ENCODE measurements around the gene TUFT1. TPM values are rescaled to one million over a fixed set of nuclear protein-coding genes. Genes with fewer than 3 reads are reported as not detected.

Gene TUFT1
- total and polyA plus RNA-seq, 9 of the 15 experiments (the other 6 are each of a cell fraction or from before 2014, with no cell fraction given) = 0.54 to 2.0 (median 1.7) TPM

DNA sequence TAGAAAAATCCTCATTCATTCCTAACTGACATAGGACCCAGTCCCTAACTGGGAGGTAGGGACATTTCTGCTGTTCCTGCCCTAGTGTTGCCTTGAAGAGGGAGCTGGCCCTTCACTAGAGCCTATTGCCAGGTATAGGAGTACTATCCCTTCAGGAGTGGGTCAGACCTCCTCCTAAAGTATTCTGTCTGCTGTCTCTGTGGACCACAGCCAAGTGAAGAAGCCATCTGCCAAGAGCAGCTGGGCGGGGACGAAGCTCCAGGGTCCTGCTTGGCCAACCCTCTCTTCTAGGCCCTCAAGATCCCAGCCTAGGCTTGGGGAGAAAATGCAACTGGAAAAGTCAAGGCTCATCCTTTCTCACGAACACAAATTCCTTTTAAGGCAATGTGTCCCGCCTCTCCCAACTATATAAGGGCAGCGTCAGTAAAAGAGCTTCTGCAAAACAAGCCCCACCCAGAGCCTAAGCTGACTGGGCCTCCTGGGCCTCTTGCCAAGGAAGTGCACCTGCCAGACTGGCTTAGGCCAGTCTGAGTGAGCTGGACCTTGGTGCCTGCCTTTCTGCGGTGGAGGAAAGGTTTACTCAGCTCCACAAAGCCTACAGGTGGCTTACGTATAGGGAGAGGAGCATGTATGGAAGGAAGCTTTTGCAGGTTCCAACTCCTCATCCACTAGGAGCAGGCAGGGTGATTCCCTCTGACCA, 638 bp upstream of the TUFT1 start (continued):
- TF ChIP-seq RFX7 (CRISPR knock-in tag; IDR thresholded peaks at IDR 0.05) (no peak), PPARD (CRISPR knock-in tag; IDR thresholded peaks at IDR 0.05) (no peak), GTF2E2 (tag; IDR thresholded peaks at IDR 0.05) (no peak), RNF2 (IDR thresholded peaks at IDR 0.05) (no peak)
- TF ChIP-seq, protein P1, sequence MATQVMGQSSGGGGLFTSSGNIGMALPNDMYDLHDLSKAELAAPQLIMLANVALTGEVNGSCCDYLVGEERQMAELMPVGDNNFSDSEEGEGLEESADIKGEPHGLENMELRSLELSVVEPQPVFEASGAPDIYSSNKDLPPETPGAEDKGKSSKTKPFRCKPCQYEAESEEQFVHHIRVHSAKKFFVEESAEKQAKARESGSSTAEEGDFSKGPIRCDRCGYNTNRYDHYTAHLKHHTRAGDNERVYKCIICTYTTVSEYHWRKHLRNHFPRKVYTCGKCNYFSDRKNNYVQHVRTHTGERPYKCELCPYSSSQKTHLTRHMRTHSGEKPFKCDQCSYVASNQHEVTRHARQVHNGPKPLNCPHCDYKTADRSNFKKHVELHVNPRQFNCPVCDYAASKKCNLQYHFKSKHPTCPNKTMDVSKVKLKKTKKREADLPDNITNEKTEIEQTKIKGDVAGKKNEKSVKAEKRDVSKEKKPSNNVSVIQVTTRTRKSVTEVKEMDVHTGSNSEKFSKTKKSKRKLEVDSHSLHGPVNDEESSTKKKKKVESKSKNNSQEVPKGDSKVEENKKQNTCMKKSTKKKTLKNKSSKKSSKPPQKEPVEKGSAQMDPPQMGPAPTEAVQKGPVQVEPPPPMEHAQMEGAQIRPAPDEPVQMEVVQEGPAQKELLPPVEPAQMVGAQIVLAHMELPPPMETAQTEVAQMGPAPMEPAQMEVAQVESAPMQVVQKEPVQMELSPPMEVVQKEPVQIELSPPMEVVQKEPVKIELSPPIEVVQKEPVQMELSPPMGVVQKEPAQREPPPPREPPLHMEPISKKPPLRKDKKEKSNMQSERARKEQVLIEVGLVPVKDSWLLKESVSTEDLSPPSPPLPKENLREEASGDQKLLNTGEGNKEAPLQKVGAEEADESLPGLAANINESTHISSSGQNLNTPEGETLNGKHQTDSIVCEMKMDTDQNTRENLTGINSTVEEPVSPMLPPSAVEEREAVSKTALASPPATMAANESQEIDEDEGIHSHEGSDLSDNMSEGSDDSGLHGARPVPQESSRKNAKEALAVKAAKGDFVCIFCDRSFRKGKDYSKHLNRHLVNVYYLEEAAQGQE (IDR thresholded peaks at IDR 0.05; ENCODE audit: borderline replicate concordance) = peak; percentile 99
- TF ChIP-seq, protein P1 (CRISPR knock-in tag; IDR thresholded peaks at IDR 0.05; ENCODE audit: low read depth) = no peak
- TF ChIP-seq, protein P2, sequence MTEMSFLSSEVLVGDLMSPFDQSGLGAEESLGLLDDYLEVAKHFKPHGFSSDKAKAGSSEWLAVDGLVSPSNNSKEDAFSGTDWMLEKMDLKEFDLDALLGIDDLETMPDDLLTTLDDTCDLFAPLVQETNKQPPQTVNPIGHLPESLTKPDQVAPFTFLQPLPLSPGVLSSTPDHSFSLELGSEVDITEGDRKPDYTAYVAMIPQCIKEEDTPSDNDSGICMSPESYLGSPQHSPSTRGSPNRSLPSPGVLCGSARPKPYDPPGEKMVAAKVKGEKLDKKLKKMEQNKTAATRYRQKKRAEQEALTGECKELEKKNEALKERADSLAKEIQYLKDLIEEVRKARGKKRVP (CRISPR knock-in tag; IDR thresholded peaks at IDR 0.05) = no peak
- TF ChIP-seq, protein P3, sequence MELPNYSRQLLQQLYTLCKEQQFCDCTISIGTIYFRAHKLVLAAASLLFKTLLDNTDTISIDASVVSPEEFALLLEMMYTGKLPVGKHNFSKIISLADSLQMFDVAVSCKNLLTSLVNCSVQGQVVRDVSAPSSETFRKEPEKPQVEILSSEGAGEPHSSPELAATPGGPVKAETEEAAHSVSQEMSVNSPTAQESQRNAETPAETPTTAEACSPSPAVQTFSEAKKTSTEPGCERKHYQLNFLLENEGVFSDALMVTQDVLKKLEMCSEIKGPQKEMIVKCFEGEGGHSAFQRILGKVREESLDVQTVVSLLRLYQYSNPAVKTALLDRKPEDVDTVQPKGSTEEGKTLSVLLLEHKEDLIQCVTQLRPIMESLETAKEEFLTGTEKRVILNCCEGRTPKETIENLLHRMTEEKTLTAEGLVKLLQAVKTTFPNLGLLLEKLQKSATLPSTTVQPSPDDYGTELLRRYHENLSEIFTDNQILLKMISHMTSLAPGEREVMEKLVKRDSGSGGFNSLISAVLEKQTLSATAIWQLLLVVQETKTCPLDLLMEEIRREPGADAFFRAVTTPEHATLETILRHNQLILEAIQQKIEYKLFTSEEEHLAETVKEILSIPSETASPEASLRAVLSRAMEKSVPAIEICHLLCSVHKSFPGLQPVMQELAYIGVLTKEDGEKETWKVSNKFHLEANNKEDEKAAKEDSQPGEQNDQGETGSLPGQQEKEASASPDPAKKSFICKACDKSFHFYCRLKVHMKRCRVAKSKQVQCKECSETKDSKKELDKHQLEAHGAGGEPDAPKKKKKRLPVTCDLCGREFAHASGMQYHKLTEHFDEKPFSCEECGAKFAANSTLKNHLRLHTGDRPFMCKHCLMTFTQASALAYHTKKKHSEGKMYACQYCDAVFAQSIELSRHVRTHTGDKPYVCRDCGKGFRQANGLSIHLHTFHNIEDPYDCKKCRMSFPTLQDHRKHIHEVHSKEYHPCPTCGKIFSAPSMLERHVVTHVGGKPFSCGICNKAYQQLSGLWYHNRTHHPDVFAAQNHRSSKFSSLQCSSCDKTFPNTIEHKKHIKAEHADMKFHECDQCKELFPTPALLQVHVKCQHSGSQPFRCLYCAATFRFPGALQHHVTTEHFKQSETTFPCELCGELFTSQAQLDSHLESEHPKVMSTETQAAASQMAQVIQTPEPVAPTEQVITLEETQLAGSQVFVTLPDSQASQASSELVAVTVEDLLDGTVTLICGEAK (IDR thresholded peaks at IDR 0.05) = no peak
- TF ChIP-seq, protein P3 (CRISPR knock-in tag; IDR thresholded peaks at IDR 0.05) = no peak

Measured in K562 (cell line).